Prostate gland (tissue), 2 donors: Measurements from ENCODE around the gene PHKA1. TPM values are rescaled to one million over a fixed set of nuclear protein-coding genes. Genes with fewer than 3 reads are reported as not detected.

Experiments used
- DNase-seq: peaks from one replicate; pipeline ENCODE4 v3.0.0-alpha.2; 2019; ENCODE audit warnings: low spot score
- H3K27ac ChIP-seq, 2 donors: fragments of 200-600 bp; sonication (generic); 2 replicates each; pipeline ENCODE4 v1.5.1; 2017 to 2019
- H3K27me3 ChIP-seq: fragments of 200-600 bp; sonication (generic); replicated peaks from 2 replicates; pipeline ENCODE4 v1.5.1; 2019; ENCODE audit not compliant: insufficient read depth
- H3K36me3 ChIP-seq, 2 donors: fragments of 200-600 bp; sonication (generic); 1 replicate in 1 of 2; 2 replicates in 1 of 2; pipeline versions ENCODE4 v1.5.1 to v1.8.1; 2017 to 2019
- H3K4me1 ChIP-seq: fragments of 200-600 bp; sonication (generic); replicated peaks from 2 replicates; pipeline ENCODE4 v1.5.1; 2019
- H3K4me3 ChIP-seq, 2 donors: fragments of 200-600 bp; sonication (generic); 2 replicates each; pipeline ENCODE4 v1.5.1; 2017 to 2019
- H3K9me3 ChIP-seq: fragments of 200-600 bp; sonication (generic); 2 replicates; pipeline ENCODE4 v1.5.1; 2017
- CTCF ChIP-seq, 4 experiments: fragments of 200-600 bp in 2 of 4; fragments of 450-650 bp in 2 of 4; sonication (generic) in 2 of 4; IDR thresholded peaks; 1 replicate in 3 of 4; 2 replicates in 1 of 4; pipeline ENCODE4 v1.5.1; 2016 to 2019; ENCODE audit warnings: antibody characterized with exemption in 4 of 4, mild to moderate bottlenecking in 2 of 4, moderate library complexity in 2 of 4
- POLR2A ChIP-seq: fragments of 450-650 bp; IDR thresholded peaks from one replicate; pipeline ENCODE4 v1.6.1; 2016; ENCODE audit warnings: antibody characterized with exemption, mild to moderate bottlenecking
- POLR2AphosphoS5 ChIP-seq: sonication (generic); formaldehyde crosslinking; IDR thresholded peaks from one replicate; pipeline ENCODE4 v1.6.1; 2017; ENCODE audit warnings: antibody characterized with exemption
- WGBS: methylation state at CpG from one replicate; pipeline ENCODE4 v1.1.5; 2018; 5-methylcytosine and 5-hydroxymethylcytosine counted together
- intact Hi-C: fragments of 100-400 bp; cut with DNase I; formaldehyde crosslinking; loops from one replicate; pipeline ENCODE4 v1.14.2; 2022
- total RNA-seq, 2 donors: library from RNA; depleted of rRNA; stranded (reverse); fragments of >200 nt; gene quantifications; one replicate each; pipeline ENCODE4 v1.1.0, GENCODE V29; 2016

PHKA1 gene
- total RNA-seq, 2 donors from 2014 or later = 12.4 TPM

GRCh38 chrX:72624194-72624593 lies 89.9 kb downstream of the PHKA1 start:
- no peaks in the 10 kb centered on the region for H3K27me3 ChIP-seq
- H3K36me3 ChIP-seq = no peaks in the 10 kb centered on the region
- no peaks in the 10 kb centered on the region for H3K9me3 ChIP-seq
- no peak overlapping the region for H3K4me3 ChIP-seq
- intact Hi-C loops = no loop called here
- no peak for DNase-seq
- H3K27ac ChIP-seq = no peak overlapping the region
- TF ChIP-seq CTCF (IDR thresholded peaks at IDR 0.05) (no peak), POLR2A (no peak), POLR2AphosphoS5 (no peak)
- no peaks in the 10 kb centered on the region for H3K4me1 ChIP-seq

GRCh38 chrX:72621625-72622485 lies 92.3 kb downstream of the PHKA1 start:
- Histone ChIP-seq H3K4me3 (no peak overlapping the region), H3K9me3 (no peaks in the 10 kb centered on the region), H3K27me3 (no peaks in the 10 kb centered on the region), H3K4me1 (no peaks in the 10 kb centered on the region), H3K36me3 (no peaks in the 10 kb centered on the region), H3K27ac (peak overlapping the region; percentile 72 to 81)
- DNase-seq = no peak
- intact Hi-C loops = no loop called here
- TF ChIP-seq POLR2A (no peak), POLR2AphosphoS5 (no peak), CTCF (IDR thresholded peaks at IDR 0.05) (no peak)
- WGBS = 61% methylated on average over 4 of the region's 4 CpGs

- Histone ChIP-seq H3K4me3 (no peak overlapping the region), H3K27me3 (no peaks in the 10 kb centered on the region), H3K27ac (peak overlapping the region; percentile 72 to 81), H3K9me3 (no peaks in the 10 kb centered on the region), H3K4me1 (no peaks in the 10 kb centered on the region), H3K36me3 (no peaks in the 10 kb centered on the region)
- TF ChIP-seq POLR2A (no peak), POLR2AphosphoS5 (no peak), CTCF (IDR thresholded peaks at IDR 0.05) (no peak)
- intact Hi-C loops = no loop called here
- no peak for DNase-seq
- WGBS = 50% methylated on average over 1 of the region's 1 CpG
Measured at GRCh38 chrX:72621163-72621562, 92.9 kb downstream of the PHKA1 start.

GRCh38 chrX:72620550-72621145 lies 93.5 kb downstream of the PHKA1 start:
- H3K4me3 ChIP-seq = no peak overlapping the region
- WGBS = 16% methylated on average over 9 of the region's 9 CpGs
- H3K4me1 ChIP-seq = no peaks in the 10 kb centered on the region
- no peaks in the 10 kb centered on the region for H3K9me3 ChIP-seq
- DNase-seq = peak; percentile 74
- H3K27me3 ChIP-seq = no peaks in the 10 kb centered on the region
- H3K36me3 ChIP-seq = no peaks in the 10 kb centered on the region
- intact Hi-C loops = no loop called here
- TF ChIP-seq POLR2A (no peak), POLR2AphosphoS5 (peak; percentile 92), CTCF (IDR thresholded peaks at IDR 0.05) (no peak)
- H3K27ac ChIP-seq = peak overlapping the region; percentile 72 to 81
